Natural killer cell (primary cell): Measurements from ENCODE around the gene VAMP5. TPM values are rescaled to one million over a fixed set of nuclear protein-coding genes. Genes with fewer than 3 reads are reported as not detected.

Experiments
- ATAC-seq, 3 donors: fragments of 150-1000 bp in 2 of 3; fragments of 200-7000 bp in 1 of 3; cut with Tn5 transposase; 1 replicate in 1 of 3; 2 replicates in 2 of 3; pipeline ENCODE4 v1.10.0; 2021; ENCODE audit warnings: mild to moderate bottlenecking in 2 of 3, moderate library complexity in 2 of 3
- DNase-seq, 2 donors: peaks; one replicate each; pipeline versions ENCODE4 v3.0.0 to v3.0.0-alpha.2; 2013 to 2021; ENCODE audit warnings: mixed read lengths in 1 of 2
- H3K27ac ChIP-seq: one replicate; pipeline ENCODE4 v1.5.1; 2013; ENCODE audit warnings: mild to moderate bottlenecking, low read length
- H3K27me3 ChIP-seq: one replicate; pipeline ENCODE4 v1.6.1; 2013; ENCODE audit warnings: low read length; ENCODE audit not compliant: control insufficient read depth, insufficient read depth
- H3K36me3 ChIP-seq: one replicate; pipeline ENCODE4 v1.6.1; 2013; ENCODE audit warnings: low read length; ENCODE audit not compliant: control insufficient read depth, insufficient read depth
- H3K4me1 ChIP-seq: one replicate; pipeline ENCODE4 v1.6.1; 2013; ENCODE audit warnings: low read length; ENCODE audit not compliant: control insufficient read depth, insufficient read depth
- H3K4me3 ChIP-seq: one replicate; pipeline ENCODE4 v1.5.1; 2013; ENCODE audit warnings: low read length
- H3K9me3 ChIP-seq: one replicate; pipeline ENCODE4 v1.6.1; 2013; ENCODE audit warnings: low read length; ENCODE audit not compliant: control insufficient read depth, insufficient read depth
- H3K27ac Mint-ChIP-seq, 2 donors: one replicate each; pipeline ENCODE4 v1.8.0; 2022; ENCODE audit warnings: mild to moderate bottlenecking in 2 of 2, mixed read lengths in 2 of 2, moderate library complexity in 1 of 2
- H3K27me3 Mint-ChIP-seq, 2 donors: one replicate each; pipeline ENCODE4 v1.8.0; 2022; ENCODE audit warnings: low read depth in 2 of 2, mixed read lengths in 2 of 2
- H3K36me3 Mint-ChIP-seq: one replicate; pipeline ENCODE4 v1.8.0; 2022; ENCODE audit warnings: mixed read lengths
- H3K4me1 Mint-ChIP-seq, 2 donors: one replicate each; pipeline ENCODE4 v1.8.0; 2022; ENCODE audit warnings: mixed read lengths in 2 of 2
- H3K4me3 Mint-ChIP-seq: one replicate; pipeline ENCODE4 v1.8.0; 2022; ENCODE audit warnings: mild to moderate bottlenecking, moderate library complexity, mixed read lengths
- H3K9me3 Mint-ChIP-seq, 2 donors: one replicate each; pipeline ENCODE4 v1.8.0; 2022; ENCODE audit warnings: mixed read lengths in 2 of 2
- WGBS: methylation state at CpG from one replicate; pipeline ENCODE4 v1.1.7; 2013; ENCODE audit warnings: missing lambda C conversion rate; ENCODE audit not compliant: insufficient coverage; 5-methylcytosine and 5-hydroxymethylcytosine counted together
- intact Hi-C: fragments of 100-400 bp; cut with micrococcal nuclease; formaldehyde crosslinking; loops from one replicate; pipeline ENCODE4 v1.14.2; 2022
- total RNA-seq, 4 donors: library from RNA; stranded (reverse); fragments of 120-200 nt in 1 of 4; gene quantifications; one replicate each; pipeline versions ENCODE4 v1.2.3 to v1.2.4, GENCODE V29; 2013 to 2022
- TF ChIP-seq, protein P1 (sequence below): fragments of 200-600 bp; IDR thresholded peaks from one replicate; pipeline ENCODE4 v1.8.0; 2022; ENCODE audit warnings: antibody characterized with exemption

VAMP5 gene
- total RNA-seq, 3 donors from 2014 or later (not counting 1 experiment from before 2014, with no cell fraction given) = 35.0 to 50.7 (median 36.7) TPM

DNA sequence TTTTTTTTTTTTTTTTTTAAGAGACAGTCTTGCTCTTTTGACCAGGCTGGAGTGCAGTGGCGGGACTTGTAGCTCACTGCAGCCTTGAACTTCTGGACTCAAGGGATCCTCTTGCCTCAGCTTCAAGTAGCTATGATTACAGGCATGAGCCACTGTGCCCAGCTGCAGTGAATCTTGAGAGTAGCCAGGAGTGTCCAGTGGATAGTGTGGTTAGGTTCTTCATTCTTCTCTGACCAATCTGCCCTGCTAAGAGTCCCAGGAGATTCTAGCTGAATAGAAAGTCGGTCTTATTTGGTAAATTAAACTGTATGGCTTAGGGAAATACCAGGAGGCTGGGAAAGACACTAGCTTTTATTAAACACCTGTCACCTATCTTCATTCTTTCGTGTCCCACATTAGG lies 47.1 kb downstream of the VAMP5 start:
- Mint-ChIP-seq H3K9me3 (no peaks in the 10 kb centered on the region), H3K27ac (no peak overlapping the region), H3K4me3 (no peak overlapping the region), H3K27me3 (no peaks in the 10 kb centered on the region), H3K36me3 (peaks cover 11% of the 10 kb centered on the region), H3K4me1 (peaks cover 4 to 5% of the 10 kb centered on the region in 2 donors)
- 94% methylated on average over 2 of the region's 3 CpGs for WGBS
- ATAC-seq (no peak), DNase-seq (no peak)
- H3K36me3 ChIP-seq = peaks cover 74% of the 10 kb centered on the region
- TF ChIP-seq, protein P1, sequence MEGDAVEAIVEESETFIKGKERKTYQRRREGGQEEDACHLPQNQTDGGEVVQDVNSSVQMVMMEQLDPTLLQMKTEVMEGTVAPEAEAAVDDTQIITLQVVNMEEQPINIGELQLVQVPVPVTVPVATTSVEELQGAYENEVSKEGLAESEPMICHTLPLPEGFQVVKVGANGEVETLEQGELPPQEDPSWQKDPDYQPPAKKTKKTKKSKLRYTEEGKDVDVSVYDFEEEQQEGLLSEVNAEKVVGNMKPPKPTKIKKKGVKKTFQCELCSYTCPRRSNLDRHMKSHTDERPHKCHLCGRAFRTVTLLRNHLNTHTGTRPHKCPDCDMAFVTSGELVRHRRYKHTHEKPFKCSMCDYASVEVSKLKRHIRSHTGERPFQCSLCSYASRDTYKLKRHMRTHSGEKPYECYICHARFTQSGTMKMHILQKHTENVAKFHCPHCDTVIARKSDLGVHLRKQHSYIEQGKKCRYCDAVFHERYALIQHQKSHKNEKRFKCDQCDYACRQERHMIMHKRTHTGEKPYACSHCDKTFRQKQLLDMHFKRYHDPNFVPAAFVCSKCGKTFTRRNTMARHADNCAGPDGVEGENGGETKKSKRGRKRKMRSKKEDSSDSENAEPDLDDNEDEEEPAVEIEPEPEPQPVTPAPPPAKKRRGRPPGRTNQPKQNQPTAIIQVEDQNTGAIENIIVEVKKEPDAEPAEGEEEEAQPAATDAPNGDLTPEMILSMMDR = no peak
- no peak overlapping the region for H3K4me3 ChIP-seq
- H3K27me3 ChIP-seq = no peaks in the 10 kb centered on the region
- H3K4me1 ChIP-seq = no peaks in the 10 kb centered on the region
- H3K27ac ChIP-seq = no peak overlapping the region
- H3K9me3 ChIP-seq = no peaks in the 10 kb centered on the region
- intact Hi-C loops = no loop called here

DNA sequence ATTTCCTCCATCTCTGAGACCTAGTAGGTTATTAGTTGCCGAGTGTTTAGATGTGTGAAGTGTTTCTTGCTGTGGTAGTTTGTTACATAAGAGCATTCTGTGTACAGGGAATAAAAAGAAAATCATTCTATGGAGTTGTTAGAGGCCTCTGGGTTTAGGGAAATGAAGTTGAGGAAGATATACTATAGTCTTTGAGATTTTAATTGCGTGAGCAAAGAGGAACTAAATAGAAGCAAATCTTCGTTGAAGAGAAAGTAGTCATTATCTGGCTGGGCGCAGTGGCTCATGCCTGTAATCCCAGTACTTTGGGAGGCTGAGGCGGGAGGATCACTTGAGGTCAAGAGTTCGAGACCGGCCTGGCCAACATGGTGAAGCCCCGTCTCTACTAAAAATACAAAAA lies 50.8 kb downstream of the VAMP5 start:
- TF ChIP-seq, protein P1 = no peak
- Mint-ChIP-seq H3K27ac (peak overlapping the region in 1 of 2 donors; percentile 23), H3K27me3 (no peaks in the 10 kb centered on the region), H3K36me3 (peaks cover 28% of the 10 kb centered on the region), H3K9me3 (no peaks in the 10 kb centered on the region), H3K4me3 (no peak overlapping the region), H3K4me1 (peaks cover 11% of the 10 kb centered on the region in 2 donors)
- DNase-seq (no peak), ATAC-seq (no peak)
- Histone ChIP-seq H3K4me3 (no peak overlapping the region), H3K27ac (no peak overlapping the region), H3K4me1 (peaks cover 4% of the 10 kb centered on the region), H3K36me3 (peaks cover 75% of the 10 kb centered on the region), H3K9me3 (no peaks in the 10 kb centered on the region), H3K27me3 (no peaks in the 10 kb centered on the region)
- intact Hi-C loops = no loop called here
- WGBS = 95% methylated on average over 7 of the region's 8 CpGs

DNA sequence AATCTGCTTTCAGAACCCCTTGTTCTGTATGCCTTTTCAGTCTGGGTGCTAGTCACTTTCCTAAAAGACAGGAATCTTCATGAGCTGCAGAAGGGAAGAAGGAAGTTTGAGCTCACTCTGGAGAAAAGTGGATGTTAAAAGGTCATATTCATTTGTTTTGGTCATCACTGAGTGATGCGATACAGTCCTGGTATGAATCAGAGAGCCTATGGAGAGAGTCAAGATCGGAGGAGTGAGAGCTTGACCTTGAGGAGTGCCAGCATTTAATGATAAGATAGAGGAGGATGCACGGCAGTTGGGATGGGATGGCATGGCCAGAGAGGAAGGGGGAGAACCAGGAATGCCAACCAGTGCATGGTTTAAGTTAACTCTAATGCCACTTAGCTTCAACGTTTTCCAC lies 51.4 kb downstream of the VAMP5 start:
- H3K4me3 ChIP-seq = no peak overlapping the region
- WGBS = 89% methylated on average over 4 of the region's 4 CpGs
- H3K4me1 ChIP-seq = peaks cover 4% of the 10 kb centered on the region
- no peak overlapping the region for H3K27ac ChIP-seq
- Mint-ChIP-seq H3K36me3 (peaks cover 28% of the 10 kb centered on the region), H3K9me3 (no peaks in the 10 kb centered on the region), H3K4me1 (peaks cover 11% of the 10 kb centered on the region in 2 donors), H3K27me3 (no peaks in the 10 kb centered on the region), H3K4me3 (no peak overlapping the region), H3K27ac (no peak overlapping the region)
- no peak for ATAC-seq
- no peaks in the 10 kb centered on the region for H3K9me3 ChIP-seq
- no peaks in the 10 kb centered on the region for H3K27me3 ChIP-seq
- TF ChIP-seq, protein P1 = no peak
- intact Hi-C loops = no loop called here
- H3K36me3 ChIP-seq = peaks cover 74% of the 10 kb centered on the region
- DNase-seq = no peak

DNA sequence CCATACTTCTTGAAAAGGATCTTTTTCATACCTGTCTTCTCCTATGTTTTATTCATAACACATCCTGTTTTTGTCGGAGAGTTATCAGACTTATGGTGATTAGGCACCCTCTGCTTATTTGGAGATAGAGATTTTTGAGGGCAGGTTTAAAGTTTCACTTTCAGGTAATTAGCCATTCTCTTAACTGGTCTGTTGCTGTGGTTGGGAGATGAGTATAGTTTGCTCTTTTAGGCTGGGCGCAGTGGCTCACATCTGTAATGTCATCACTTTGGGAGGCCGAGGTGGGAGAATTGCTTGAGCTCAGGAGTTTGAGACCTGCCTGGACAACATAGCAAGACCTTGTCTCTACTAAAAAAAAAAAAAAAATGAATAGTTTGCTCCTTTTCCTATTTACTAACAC lies 58.5 kb downstream of the VAMP5 start:
- ATAC-seq (no peak), DNase-seq (no peak)
- Mint-ChIP-seq H3K4me1 (peaks cover 0 to under 1% of the 10 kb centered on the region in 2 donors), H3K4me3 (no peak overlapping the region), H3K27me3 (no peaks in the 10 kb centered on the region), H3K36me3 (peaks cover 35% of the 10 kb centered on the region), H3K9me3 (no peaks in the 10 kb centered on the region), H3K27ac (no peak overlapping the region)
- no peak overlapping the region for H3K27ac ChIP-seq
- TF ChIP-seq, protein P1 = no peak
- no peaks in the 10 kb centered on the region for H3K9me3 ChIP-seq
- WGBS = 91% methylated on average over 3 of the region's 3 CpGs
- peaks cover 84% of the 10 kb centered on the region for H3K36me3 ChIP-seq
- peaks cover 1% of the 10 kb centered on the region for H3K4me1 ChIP-seq
- no peaks in the 10 kb centered on the region for H3K27me3 ChIP-seq
- H3K4me3 ChIP-seq = no peak overlapping the region
- intact Hi-C loops = no loop called here
